Right cardiac atrium (tissue), 5 donors: ENCODE results near the gene CASTOR1. TPM values are rescaled to one million over a fixed set of nuclear protein-coding genes. Genes with fewer than 3 reads are reported as not detected.
A peak's percentile ranks its signal among the peaks of the same experiment; 100 is the strongest.

Source experiments
- ATAC-seq, 2 donors: fragments of 200-7000 bp; cut with Tn5 transposase; one replicate each; pipeline versions ENCODE4 v1.8.0 to v1.9.1; 2020; ENCODE audit warnings: moderate library complexity in 2 of 2, mild to moderate bottlenecking in 1 of 2
- DNase-seq, 3 donors: peaks; one replicate each; pipeline ENCODE4 v3.0.0-alpha.2; 2020
- H3K27ac ChIP-seq: one replicate; pipeline ENCODE4 v1.5.1; 2013; ENCODE audit warnings: mild to moderate bottlenecking, low read length, control low read depth, moderate library complexity
- H3K27me3 ChIP-seq: one replicate; pipeline ENCODE4 v1.6.1; 2013; ENCODE audit not compliant: control insufficient read depth, insufficient read depth
- H3K4me1 ChIP-seq: one replicate; pipeline ENCODE4 v1.6.1; 2013; ENCODE audit warnings: low read length; ENCODE audit not compliant: control insufficient read depth, insufficient read depth
- H3K4me3 ChIP-seq: one replicate; pipeline ENCODE4 v1.5.1; 2013; ENCODE audit warnings: low read length, control low read depth
- H3K9me3 ChIP-seq: one replicate; pipeline ENCODE4 v1.6.1; 2013; ENCODE audit warnings: low read length; ENCODE audit not compliant: control insufficient read depth
- WGBS: extraction: QIAGEN DNeasy Blood & Tissue Kit; methylation state at CpG from one replicate; pipeline ENCODE4 v1.1.7; 2013; 5-methylcytosine and 5-hydroxymethylcytosine counted together
- intact Hi-C, 4 donors: fragments of 100-400 bp; cut with DNase I; formaldehyde crosslinking; loops; one replicate each; pipeline versions ENCODE4 v1.11.0 to v1.14.0; 2022 to 2023
- polyA plus RNA-seq: library from polyadenylated mRNA; stranded (reverse); fragments of 200-250 nt; gene quantifications from one replicate; pipeline ENCODE4 v1.2.3, GENCODE V29; 2013
- total RNA-seq, 4 donors: library from RNA; stranded (reverse); fragmentation: NEBNext Ultra II Directional; extraction: Animal tissue kit (Norgen Biotek cat#: 25700); gene quantifications; one replicate each; pipeline ENCODE4 v1.2.1, GENCODE V29; 2021
- donor health status: healthy with polysubstance abuse.
- donor health status: DM: no; HTN: yes; CAD: no.
- donor health status: DM: no; HTN: no; CAD: no.
- donor health status: DM: no; HTN: yes; CAD: no; lungs with severe emphysema.
- donor health status: DM: yes; HTN: yes; CAD: no.

The CASTOR1 gene
- total and polyA plus RNA-seq, 5 donors, result 6.4 to 9.0 (median 7.1) TPM

GRCh38 chr22:30283342-30283741, 6.0 kb downstream of the CASTOR1 start:
- no peaks in the 10 kb centered on the region for H3K9me3 ChIP-seq
- intact Hi-C loops, result no loop called here
- H3K4me1 ChIP-seq, result no peaks in the 10 kb centered on the region
- no peak overlapping the region for H3K27ac ChIP-seq
- DNase-seq (peak in 1 of 3 donors; percentile 23), ATAC-seq (no peak)
- H3K4me3 ChIP-seq, result no peak overlapping the region
- H3K27me3 ChIP-seq, result no peaks in the 10 kb centered on the region
- whole genome bisulfite sequencing, result 85% methylated on average over 4 of the region's 4 CpGs

GRCh38 chr22:30282616-30283046, 6.7 kb downstream of the CASTOR1 start:
- Histone ChIP-seq H3K27me3 (no peaks in the 10 kb centered on the region), H3K9me3 (no peaks in the 10 kb centered on the region), H3K4me1 (peaks cover 5% of the 10 kb centered on the region), H3K4me3 (no peak overlapping the region), H3K27ac (no peak overlapping the region)
- WGBS, result 67% methylated on average over 7 of the region's 7 CpGs
- ATAC-seq, result no peak
- intact Hi-C loops, result no loop called here
- no peak for DNase-seq

- Histone ChIP-seq H3K4me1 (peaks cover 5% of the 10 kb centered on the region), H3K27me3 (no peaks in the 10 kb centered on the region), H3K9me3 (no peaks in the 10 kb centered on the region), H3K4me3 (no peak overlapping the region), H3K27ac (no peak overlapping the region)
- intact Hi-C loops, result no loop called here
- ATAC-seq (no peak), DNase-seq (no peak)
- 80% methylated on average over 8 of the region's 8 CpGs for WGBS
Observed at GRCh38 chr22:30280505-30280904, 8.8 kb downstream of the CASTOR1 start.

GRCh38 chr22:30279932-30280331, 9.4 kb downstream of the CASTOR1 start:
- WGBS, result 92% methylated on average over 5 of the region's 5 CpGs
- Histone ChIP-seq H3K9me3 (no peaks in the 10 kb centered on the region), H3K4me1 (peaks cover 5% of the 10 kb centered on the region), H3K27ac (no peak overlapping the region), H3K27me3 (no peaks in the 10 kb centered on the region), H3K4me3 (no peak overlapping the region)
- intact Hi-C loops, result no loop called here
- ATAC-seq (no peak), DNase-seq (no peak)

GRCh38 chr22:30279046-30279788, 10.1 kb downstream of the CASTOR1 start:
- Histone ChIP-seq H3K9me3 (no peaks in the 10 kb centered on the region), H3K4me1 (peaks cover 5% of the 10 kb centered on the region), H3K27ac (no peak overlapping the region), H3K4me3 (no peak overlapping the region), H3K27me3 (no peaks in the 10 kb centered on the region)
- intact Hi-C loops, result no loop called here
- ATAC-seq (peak; percentile 8 to 29), DNase-seq (peak; percentile 70 to 86 (median 81))
- WGBS, result 59% methylated on average over 16 of the region's 16 CpGs

- H3K27me3 ChIP-seq, result no peaks in the 10 kb centered on the region
- peak overlapping the region; percentile 22 for H3K27ac ChIP-seq
- peaks cover 5% of the 10 kb centered on the region for H3K4me1 ChIP-seq
- 35% methylated on average over 14 of the region's 14 CpGs for WGBS
- intact Hi-C loops, result no loop called here
- no peaks in the 10 kb centered on the region for H3K9me3 ChIP-seq
- peak; percentile 62 to 82 (median 81) for DNase-seq
- H3K4me3 ChIP-seq, result no peak overlapping the region
- peak; percentile 74 to 85 for ATAC-seq
Observed at GRCh38 chr22:30277547-30278344, 11.6 kb downstream of the CASTOR1 start.

GRCh38 chr22:30276039-30276438, 13.3 kb downstream of the CASTOR1 start:
- no peak overlapping the region for H3K4me3 ChIP-seq
- no peak for ATAC-seq
- H3K27ac ChIP-seq, result no peak overlapping the region
- no peak for DNase-seq
- intact Hi-C loops, result no loop called here
- H3K9me3 ChIP-seq, result no peaks in the 10 kb centered on the region
- H3K4me1 ChIP-seq, result peaks cover 5% of the 10 kb centered on the region
- H3K27me3 ChIP-seq, result no peaks in the 10 kb centered on the region
- 71% methylated on average over 8 of the region's 8 CpGs for WGBS

GRCh38 chr22:30275625-30276024, 13.7 kb downstream of the CASTOR1 start:
- Histone ChIP-seq H3K9me3 (no peaks in the 10 kb centered on the region), H3K27me3 (no peaks in the 10 kb centered on the region), H3K4me3 (no peak overlapping the region), H3K4me1 (peaks cover 5% of the 10 kb centered on the region), H3K27ac (no peak overlapping the region)
- intact Hi-C loops, result no loop called here
- 69% methylated on average over 8 of the region's 8 CpGs for WGBS
- DNase-seq (no peak), ATAC-seq (no peak)

- ATAC-seq (no peak), DNase-seq (no peak)
- 88% methylated on average over 9 of the region's 9 CpGs for WGBS
- no peak overlapping the region for H3K4me3 ChIP-seq
- no peak overlapping the region for H3K27ac ChIP-seq
- no peaks in the 10 kb centered on the region for H3K9me3 ChIP-seq
- intact Hi-C loops, result no loop called here
- peaks cover 5% of the 10 kb centered on the region for H3K4me1 ChIP-seq
- no peaks in the 10 kb centered on the region for H3K27me3 ChIP-seq
Observed at GRCh38 chr22:30274437-30274812, 14.9 kb downstream of the CASTOR1 start.

GRCh38 chr22:30273711-30274436, 15.4 kb downstream of the CASTOR1 start:
- Histone ChIP-seq H3K27me3 (no peaks in the 10 kb centered on the region), H3K4me3 (no peak overlapping the region), H3K27ac (no peak overlapping the region), H3K9me3 (no peaks in the 10 kb centered on the region), H3K4me1 (peaks cover 5% of the 10 kb centered on the region)
- DNase-seq (no peak), ATAC-seq (peak in 1 of 2 donors; percentile 4)
- WGBS, result 63% methylated on average over 10 of the region's 10 CpGs
- intact Hi-C loops, result no loop called here
